K562 (cell line): ENCODE measurements around the gene TCAP. TPM values are rescaled to one million over a fixed set of nuclear protein-coding genes. Genes with fewer than 3 reads are reported as not detected.

Source experiments
- ARID2 ChIP-seq: fragments of 450-650 bp; IDR thresholded peaks from 2 replicates; pipeline ENCODE4 v1.6.1; 2017; ENCODE audit warnings: antibody characterized with exemption, mild to moderate bottlenecking
- ATF2 ChIP-seq: sonication (generic); formaldehyde crosslinking; IDR thresholded peaks from 2 replicates; pipeline ENCODE4 v1.8.1; 2022; ENCODE audit warnings: missing genetic modification reagents
- CCNT2 ChIP-seq: IDR thresholded peaks from 2 replicates; pipeline ENCODE4 v1.6.1; 2011; ENCODE audit warnings: borderline replicate concordance, low read depth, mild to moderate bottlenecking, moderate library complexity, mixed read lengths, low read length; ENCODE audit not compliant: insufficient read length; ENCODE audit errors: extremely low read depth
- DACH1 ChIP-seq: fragments of 450-650 bp; IDR thresholded peaks from 2 replicates; pipeline ENCODE4 v1.6.1; 2018; ENCODE audit not compliant: partially characterized antibody
- DPF2 ChIP-seq: fragments of 450-650 bp; IDR thresholded peaks from 2 replicates; pipeline ENCODE4 v1.6.1; 2016
- GTF2E2 ChIP-seq: fragments of 200-800 bp; sonication (Bioruptor generic); IDR thresholded peaks from 2 replicates; pipeline ENCODE4 v1.6.1; 2016; ENCODE audit warnings: missing genetic modification characterization, missing compliant biosample characterization
- MITF ChIP-seq: IDR thresholded peaks from 2 replicates; pipeline ENCODE4 v1.6.1; 2014; ENCODE audit warnings: antibody characterized with exemption
- MYBL2 ChIP-seq, 2 experiments: fragments of 450-650 bp in 1 of 2; sonication (generic) in 1 of 2; formaldehyde crosslinking in 1 of 2; IDR thresholded peaks; 2 replicates each; pipeline versions ENCODE4 v1.6.1 to v1.8.1; 2017 to 2022; ENCODE audit warnings: borderline replicate concordance in 1 of 2, inconsistent platforms in 1 of 2, low read depth in 1 of 2, mild to moderate bottlenecking in 1 of 2, missing genetic modification reagents in 1 of 2, moderate library complexity in 1 of 2
- NRF1 ChIP-seq, 2 experiments: fragments of 450-650 bp; IDR thresholded peaks in 1 of 2; conservative IDR thresholded peaks in 1 of 2; 2 replicates each; pipeline ENCODE4 v1.6.1; 2014; ENCODE audit warnings: mild to moderate bottlenecking in 2 of 2
- POLR2A ChIP-seq: fragments of 450-650 bp; conservative IDR thresholded peaks from 2 replicates; pipeline ENCODE4 v1.6.1; 2016
- PURB ChIP-seq: sonication (generic); formaldehyde crosslinking; IDR thresholded peaks from 2 replicates; pipeline ENCODE4 v1.9.0; 2021; ENCODE audit warnings: low read depth, mild to moderate bottlenecking, missing genetic modification reagents
- RAD21 ChIP-seq, 2 experiments: fragments of 250-450 bp in 1 of 2; fragments of 450-650 bp in 1 of 2; sonication (Bioruptor Pico) in 1 of 2; formaldehyde crosslinking in 1 of 2; IDR thresholded peaks in 1 of 2; conservative IDR thresholded peaks in 1 of 2; 2 replicates each; pipeline versions ENCODE4 v1.4.0 to v1.8.0; 2020 to 2022; ENCODE audit warnings: mild to moderate bottlenecking in 2 of 2, moderate library complexity in 1 of 2
- RNF219 ChIP-seq: fragments of 250-450 bp; sonication (Bioruptor Pico); IDR thresholded peaks from 2 replicates; pipeline ENCODE4 v1.5.0; 2022; ENCODE audit warnings: mild to moderate bottlenecking
- SMC3 ChIP-seq: conservative IDR thresholded peaks from 2 replicates; pipeline ENCODE4 v1.6.1; 2011; ENCODE audit warnings: low read depth, low read length, improper control_type of control experiment; ENCODE audit not compliant: insufficient read depth
- SOX6 ChIP-seq: fragments of 450-650 bp; IDR thresholded peaks from 2 replicates; pipeline ENCODE4 v1.6.1; 2014; ENCODE audit warnings: mild to moderate bottlenecking
- STAG1 ChIP-seq: sonication (generic); formaldehyde crosslinking; IDR thresholded peaks from 2 replicates; pipeline ENCODE4 v1.5.0; 2020; ENCODE audit warnings: missing genetic modification reagents, borderline replicate concordance
- TAF15 ChIP-seq: fragments of 200-400 bp; formaldehyde crosslinking; IDR thresholded peaks from 2 replicates; pipeline ENCODE4 v1.6.1; 2017; ENCODE audit warnings: mild to moderate bottlenecking, low read depth, low read length, moderate library complexity
- ZNF740 ChIP-seq, 3 experiments: fragments of 200-800 bp in 1 of 3; sonication (Bioruptor generic) in 1 of 3; sonication (generic) in 1 of 3; formaldehyde crosslinking in 1 of 3; IDR thresholded peaks; 2 replicates each; pipeline versions ENCODE4 v1.6.1 to v1.8.0; 2016 to 2022; ENCODE audit warnings: mild to moderate bottlenecking in 2 of 3, missing compliant biosample characterization in 2 of 3, missing genetic modification characterization in 2 of 3, missing genetic modification reagents in 1 of 3
- polyA plus RNA-seq, 8 experiments: library from polyadenylated mRNA; depleted of rRNA in 4 of 8; stranded (reverse) in 5 of 8; unstranded in 3 of 8; fragments of >200 nt; fragmentation: Nextera tagmentation in 2 of 8; fragmentation: Illumina TruSeq in 1 of 8; extraction: Ambion mirVana in 2 of 8; extraction: Trizol in 1 of 8; gene quantifications; 2 replicates each; pipeline versions ENCODE4 v1.2.1 to v1.2.3, GENCODE V29; 2011 to 2014; ENCODE audit warnings: inconsistent platforms in 1 of 8, missing spikeins in 1 of 8
- total RNA-seq, 7 experiments: library from RNA; depleted of rRNA in 6 of 7; stranded (reverse); fragments of >200 nt in 6 of 7; fragmentation: Illumina TruSeq in 2 of 7; extraction: Trizol in 2 of 7; gene quantifications; 2 replicates each; pipeline versions ENCODE4 v1.2.1 to v1.2.3, GENCODE V29; 2011 to 2021; ENCODE audit warnings: low replicate concordance in 1 of 7

Gene TCAP
- total and polyA plus RNA-seq, 9 of the 15 experiments (the other 6 are each of a cell fraction or from before 2014, with no cell fraction given): 0.33 to 1.4 (median 0.82) TPM; not detected in 2

DNA sequence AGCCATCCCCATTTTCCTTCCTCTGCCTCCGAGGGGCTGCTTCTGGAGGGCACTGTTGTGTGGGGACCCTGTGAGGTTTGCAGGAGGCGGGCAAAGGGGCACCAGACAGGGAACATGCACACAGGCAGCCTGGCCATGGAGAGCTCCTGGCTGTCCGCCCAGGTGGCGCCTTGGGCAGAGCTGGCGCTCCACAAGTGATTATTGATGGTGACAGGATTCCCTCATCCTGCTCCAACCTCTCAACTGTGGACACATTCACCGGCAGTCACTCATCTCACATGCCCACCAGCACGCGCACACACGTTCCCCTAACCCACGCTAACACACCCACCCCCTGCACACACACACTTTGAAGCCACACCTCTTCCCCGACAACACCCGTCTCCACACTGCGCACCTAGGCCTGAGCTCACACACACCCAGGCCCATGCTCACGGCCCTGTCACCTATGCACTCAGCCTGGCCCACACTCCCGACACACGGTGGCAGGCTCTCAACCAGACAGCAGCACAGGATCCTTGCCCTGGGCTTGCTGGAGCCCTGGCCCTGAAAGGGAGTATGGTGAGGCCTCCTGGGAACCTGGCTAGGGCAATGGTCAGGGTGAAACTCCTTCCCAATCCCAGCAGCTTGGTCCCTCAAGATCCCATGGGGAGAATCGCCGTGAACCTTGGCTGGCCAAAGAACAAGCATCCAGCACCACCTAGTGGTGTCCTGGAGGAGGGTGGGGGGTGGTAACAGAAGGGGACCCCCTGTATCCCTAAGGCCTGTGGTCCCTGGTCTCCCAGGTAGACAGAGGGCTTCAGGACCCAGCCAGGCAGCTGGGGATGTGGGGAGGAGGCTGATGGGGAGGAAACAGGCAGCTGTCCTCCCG lies 6.7 kb downstream of the TCAP start (continued):
- no peak for TF ChIP-seq MITF
- no peak for TF ChIP-seq MYBL2 (IDR thresholded peaks at IDR 0.05; ENCODE audit: low read depth)
- no peak for TF ChIP-seq MYBL2 (CRISPR knock-in tag; IDR thresholded peaks at IDR 0.05; ENCODE audit: borderline replicate concordance)
- no peak for TF ChIP-seq RNF219 (CRISPR knock-in tag)
- TF ChIP-seq CCNT2: no peak
- TF ChIP-seq DACH1: no peak
- peak; percentile 69 to 85 for TF ChIP-seq RAD21 (CRISPR knock-in tag; conservative IDR thresholded peaks at IDR 0.05 in 1 of 2, IDR thresholded peaks at IDR 0.05 in 1 of 2)
- TF ChIP-seq STAG1 (CRISPR knock-in tag): no peak; the same call in 1 of the 2 replicates
- peak; percentile 81 for TF ChIP-seq SMC3
- TF ChIP-seq ARID2: peak; percentile 78; the same call in 1 of the 2 replicates
- TF ChIP-seq ZNF740 (CRISPR knock-in tag; IDR thresholded peaks at IDR 0.05): peak; percentile 92
- TF ChIP-seq ZNF740 (tag; IDR thresholded peaks at IDR 0.05): peak in 1 of 2 experiments; percentile 73; a peak in 2 of 4 replicates
- TF ChIP-seq GTF2E2 (tag): no peak
- TF ChIP-seq POLR2A: peak; percentile 47; the same call in 1 of the 2 replicates
- no peak for TF ChIP-seq TAF15
- TF ChIP-seq ATF2 (CRISPR knock-in tag): no peak
- no peak for TF ChIP-seq PURB (CRISPR knock-in tag)
- no peak for TF ChIP-seq DPF2
- no peak for TF ChIP-seq SOX6
- TF ChIP-seq NRF1 (conservative IDR thresholded peaks at IDR 0.05 in 1 of 2, IDR thresholded peaks at IDR 0.05 in 1 of 2): peak in 1 of 2 experiments; percentile 36; a peak in 2 of 4 replicates
